Measurements from ENCODE around the gene LKAAEAR1.
A peak's percentile ranks its signal among the peaks of the same experiment; 100 is the strongest.

The LKAAEAR1 gene

GRCh38 chr20:64040231-64041039 lies 43.8 kb downstream of the LKAAEAR1 start:
- DNase-seq (ENCODE audit: insufficient read length, low spot score) (no peak), FAIRE-seq (no peak)
- TF ChIP-seq POU2F2 (IDR thresholded peaks at IDR 0.05; ENCODE audit: low read depth, low read length) (0 out of 2 replicates have a peak, but pooled peaks have one; percentile 10), POLR2A (IDR thresholded peaks at IDR 0.05; ENCODE audit: low read depth, low read length) (no peak; the same call in 1 of the 2 replicates), POLR2AphosphoS5 (IDR thresholded peaks at IDR 0.05; ENCODE audit: low read depth, low read length) (0 out of 2 replicates have a peak, but pooled peaks have one; percentile 53), TAF1 (IDR thresholded peaks at IDR 0.05; ENCODE audit: low read depth, low read length) (no peak)

- DNase-seq (ENCODE audit: insufficient read length, low spot score) (no peak), FAIRE-seq (no peak)
- TF ChIP-seq POU2F2 (IDR thresholded peaks at IDR 0.05; ENCODE audit: low read depth, low read length) = peak; percentile 34; the same call in 1 of the 2 replicates
- peak; percentile 63; the same call in 1 of the 2 replicates for TF ChIP-seq POLR2A (IDR thresholded peaks at IDR 0.05; ENCODE audit: low read depth, low read length)
- no peak for TF ChIP-seq POLR2AphosphoS5 (IDR thresholded peaks at IDR 0.05; ENCODE audit: low read depth, low read length)
- TF ChIP-seq TAF1 (IDR thresholded peaks at IDR 0.05; ENCODE audit: low read depth, low read length) = no peak
Measured at GRCh38 chr20:64039293-64040160, 44.7 kb downstream of the LKAAEAR1 start.

GRCh38 chr20:64038565-64039292 lies 45.5 kb downstream of the LKAAEAR1 start:
- FAIRE-seq = peak; percentile 26
- TF ChIP-seq TAF1 (IDR thresholded peaks at IDR 0.05; ENCODE audit: low read depth, low read length) (peak; percentile 17; the same call in 1 of the 2 replicates), POLR2AphosphoS5 (IDR thresholded peaks at IDR 0.05; ENCODE audit: low read depth, low read length) (no peak), SPI1 (IDR thresholded peaks at IDR 0.05; ENCODE audit: low read depth, low read length) (no peak), POLR2A (IDR thresholded peaks at IDR 0.05; ENCODE audit: low read depth, low read length) (no peak)
- DNase-seq (ENCODE audit: insufficient read length, low spot score) = peak; percentile 88

- TF ChIP-seq TAF1 (IDR thresholded peaks at IDR 0.05; ENCODE audit: low read depth, low read length) = no peak
- TF ChIP-seq PAX5 (IDR thresholded peaks at IDR 0.05; ENCODE audit: insufficient read depth, low read length, severe bottlenecking) = peak; percentile 44
- TF ChIP-seq POU2F2 (IDR thresholded peaks at IDR 0.05; ENCODE audit: low read depth, low read length) = no peak
- FAIRE-seq (peak; percentile 47), DNase-seq (ENCODE audit: insufficient read length, low spot score) (no peak)
Measured at GRCh38 chr20:64038224-64038564, 46.0 kb downstream of the LKAAEAR1 start.

GRCh38 chr20:64037498-64038213 lies 46.5 kb downstream of the LKAAEAR1 start:
- FAIRE-seq (peak; percentile 51), DNase-seq (ENCODE audit: insufficient read length, low spot score) (no peak)
- TF ChIP-seq POLR2A (IDR thresholded peaks at IDR 0.05; ENCODE audit: low read depth, low read length) = peak; percentile 80
- TF ChIP-seq TAF1 (IDR thresholded peaks at IDR 0.05; ENCODE audit: low read depth, low read length) = 0 out of 2 replicates have a peak, but pooled peaks have one; percentile 44
- no peak; the same call in 1 of the 2 replicates for TF ChIP-seq POU2F2 (IDR thresholded peaks at IDR 0.05; ENCODE audit: low read depth, low read length)
- TF ChIP-seq POLR2AphosphoS5 (IDR thresholded peaks at IDR 0.05; ENCODE audit: low read depth, low read length) = peak; percentile 55; the same call in 1 of the 2 replicates
- no peak for TF ChIP-seq PAX5 (IDR thresholded peaks at IDR 0.05; ENCODE audit: insufficient read depth, low read length, severe bottlenecking)

- FAIRE-seq = no peak
Measured at GRCh38 chr20:64037199-64037497, 47.0 kb downstream of the LKAAEAR1 start.

GRCh38 chr20:64036346-64037198 lies 47.6 kb downstream of the LKAAEAR1 start:
- DNase-seq (ENCODE audit: insufficient read length, low spot score) (no peak), FAIRE-seq (no peak)
- TF ChIP-seq POLR2AphosphoS5 (IDR thresholded peaks at IDR 0.05; ENCODE audit: low read depth, low read length) = peak; percentile 80
- no peak for TF ChIP-seq SPI1 (IDR thresholded peaks at IDR 0.05; ENCODE audit: low read depth, low read length)
- peak; percentile 40; the same call in 1 of the 2 replicates for TF ChIP-seq POU2F2 (IDR thresholded peaks at IDR 0.05; ENCODE audit: low read depth, low read length)
- no peak for TF ChIP-seq PAX5 (IDR thresholded peaks at IDR 0.05; ENCODE audit: insufficient read depth, low read length, severe bottlenecking)
- TF ChIP-seq POLR2A (IDR thresholded peaks at IDR 0.05; ENCODE audit: low read depth, low read length) = peak; percentile 61
- TF ChIP-seq TAF1 (IDR thresholded peaks at IDR 0.05; ENCODE audit: low read depth, low read length) = no peak

More at GRCh38 chr20:64037199-64037497, 47.0 kb downstream of the LKAAEAR1 start:
- TF ChIP-seq TAF1 (IDR thresholded peaks at IDR 0.05; ENCODE audit: low read depth, low read length) (no peak), POLR2AphosphoS5 (IDR thresholded peaks at IDR 0.05; ENCODE audit: low read depth, low read length) (0 out of 2 replicates have a peak, but pooled peaks have one; percentile 18), POLR2A (IDR thresholded peaks at IDR 0.05; ENCODE audit: low read depth, low read length) (0 out of 2 replicates have a peak, but pooled peaks have one; percentile 13), POU2F2 (IDR thresholded peaks at IDR 0.05; ENCODE audit: low read depth, low read length) (no peak)
- no peak for DNase-seq (ENCODE audit: insufficient read length, low spot score)

GRCh38 chr20:64035933-64036345 lies 48.3 kb downstream of the LKAAEAR1 start, which contains the start of gene C20orf204:
Gene C20orf204 (plus strand): TSS chr20:64036182. CDS start chr20:64036324, 142 bp downstream.
- TF ChIP-seq TAF1 (IDR thresholded peaks at IDR 0.05; ENCODE audit: low read depth, low read length) = no peak
- peak; percentile 14 for TF ChIP-seq POLR2AphosphoS5 (IDR thresholded peaks at IDR 0.05; ENCODE audit: low read depth, low read length)
- DNase-seq (ENCODE audit: insufficient read length, low spot score) (no peak), FAIRE-seq (no peak)
